Right kidney (tissue), 9 donors: ENCODE measurements around the gene MEGF6.

Experiments used
- DNase-seq: peaks from one replicate; pipeline ENCODE4 v3.0.0-alpha.2; 2016
- long read RNA-seq, 8 donors: transcript quantifications; one replicate each; lab custom pipeline, GENCODE V29; 2026

The MEGF6 gene, protein sequence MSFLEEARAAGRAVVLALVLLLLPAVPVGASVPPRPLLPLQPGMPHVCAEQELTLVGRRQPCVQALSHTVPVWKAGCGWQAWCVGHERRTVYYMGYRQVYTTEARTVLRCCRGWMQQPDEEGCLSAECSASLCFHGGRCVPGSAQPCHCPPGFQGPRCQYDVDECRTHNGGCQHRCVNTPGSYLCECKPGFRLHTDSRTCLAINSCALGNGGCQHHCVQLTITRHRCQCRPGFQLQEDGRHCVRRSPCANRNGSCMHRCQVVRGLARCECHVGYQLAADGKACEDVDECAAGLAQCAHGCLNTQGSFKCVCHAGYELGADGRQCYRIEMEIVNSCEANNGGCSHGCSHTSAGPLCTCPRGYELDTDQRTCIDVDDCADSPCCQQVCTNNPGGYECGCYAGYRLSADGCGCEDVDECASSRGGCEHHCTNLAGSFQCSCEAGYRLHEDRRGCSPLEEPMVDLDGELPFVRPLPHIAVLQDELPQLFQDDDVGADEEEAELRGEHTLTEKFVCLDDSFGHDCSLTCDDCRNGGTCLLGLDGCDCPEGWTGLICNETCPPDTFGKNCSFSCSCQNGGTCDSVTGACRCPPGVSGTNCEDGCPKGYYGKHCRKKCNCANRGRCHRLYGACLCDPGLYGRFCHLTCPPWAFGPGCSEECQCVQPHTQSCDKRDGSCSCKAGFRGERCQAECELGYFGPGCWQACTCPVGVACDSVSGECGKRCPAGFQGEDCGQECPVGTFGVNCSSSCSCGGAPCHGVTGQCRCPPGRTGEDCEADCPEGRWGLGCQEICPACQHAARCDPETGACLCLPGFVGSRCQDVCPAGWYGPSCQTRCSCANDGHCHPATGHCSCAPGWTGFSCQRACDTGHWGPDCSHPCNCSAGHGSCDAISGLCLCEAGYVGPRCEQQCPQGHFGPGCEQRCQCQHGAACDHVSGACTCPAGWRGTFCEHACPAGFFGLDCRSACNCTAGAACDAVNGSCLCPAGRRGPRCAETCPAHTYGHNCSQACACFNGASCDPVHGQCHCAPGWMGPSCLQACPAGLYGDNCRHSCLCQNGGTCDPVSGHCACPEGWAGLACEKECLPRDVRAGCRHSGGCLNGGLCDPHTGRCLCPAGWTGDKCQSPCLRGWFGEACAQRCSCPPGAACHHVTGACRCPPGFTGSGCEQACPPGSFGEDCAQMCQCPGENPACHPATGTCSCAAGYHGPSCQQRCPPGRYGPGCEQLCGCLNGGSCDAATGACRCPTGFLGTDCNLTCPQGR (N-terminal part only)
- long read RNA-seq, donor 1, result 0 reads
- long read RNA-seq, donor 2, partial matches to known transcripts, result 12 of 12 reads
- long read RNA-seq, donor 2, other reads (novel, unspliced or antisense), result 0 of 12 reads
- long read RNA-seq, donor 3, result 0 reads
- long read RNA-seq, donor 4, result 0 reads
- long read RNA-seq, donor 5, result 0 reads
- long read RNA-seq, donor 6, result 0 reads
- long read RNA-seq, donor 7, partial matches to known transcripts, result 5 of 47 reads
- long read RNA-seq, donor 7, other reads (novel, unspliced or antisense), result 41 of 47 reads
- long read RNA-seq, donor 8, result 0 reads

DNA sequence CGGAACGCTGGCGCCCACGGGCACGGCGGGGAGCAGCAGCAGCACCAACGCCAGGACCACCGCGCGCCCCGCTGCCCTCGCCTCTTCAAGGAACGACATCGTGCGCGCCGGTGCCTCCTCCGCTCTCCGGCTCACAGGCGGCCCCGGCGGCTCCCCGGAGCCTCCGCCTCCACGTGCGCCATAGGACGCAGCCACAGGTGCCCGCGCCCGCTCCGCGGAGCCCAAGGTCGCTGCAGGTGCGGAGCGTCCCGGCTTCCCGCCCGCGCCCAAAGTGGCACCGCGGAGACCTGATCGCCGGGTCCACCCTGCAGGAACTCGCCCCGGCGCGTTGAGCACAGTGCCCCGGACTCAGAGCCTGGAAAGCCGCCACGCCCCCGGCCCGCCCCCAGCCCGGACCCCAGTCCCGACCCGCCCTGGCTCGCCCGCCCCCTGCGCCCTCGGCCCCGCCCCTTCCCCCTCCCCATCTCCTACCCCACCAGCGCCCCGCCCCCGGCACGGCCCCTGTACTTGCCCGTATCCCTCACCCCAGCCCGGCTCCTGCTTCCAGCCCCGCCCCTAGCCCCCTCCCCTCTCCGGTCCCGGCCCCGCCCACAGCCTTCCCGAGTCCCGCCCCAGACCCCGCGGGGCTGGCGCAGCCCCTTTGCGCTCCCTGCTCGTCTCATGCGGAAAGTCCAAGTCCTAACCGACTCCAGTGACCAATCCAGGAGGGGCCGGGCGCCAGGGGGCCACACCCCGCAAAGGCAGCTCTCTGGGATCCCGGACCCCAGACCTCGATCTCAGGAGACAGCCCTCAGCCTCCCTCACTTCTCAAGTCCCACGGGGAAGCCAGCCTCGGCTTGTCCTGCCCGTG lies at the start of gene MEGF6:
Gene MEGF6, minus strand, starts transcription at position 339 of the 850 bp plus-strand sequence. Its CDS starts 240 bp downstream, at position 99.
- DNase-seq, result peak; percentile 90

DNA sequence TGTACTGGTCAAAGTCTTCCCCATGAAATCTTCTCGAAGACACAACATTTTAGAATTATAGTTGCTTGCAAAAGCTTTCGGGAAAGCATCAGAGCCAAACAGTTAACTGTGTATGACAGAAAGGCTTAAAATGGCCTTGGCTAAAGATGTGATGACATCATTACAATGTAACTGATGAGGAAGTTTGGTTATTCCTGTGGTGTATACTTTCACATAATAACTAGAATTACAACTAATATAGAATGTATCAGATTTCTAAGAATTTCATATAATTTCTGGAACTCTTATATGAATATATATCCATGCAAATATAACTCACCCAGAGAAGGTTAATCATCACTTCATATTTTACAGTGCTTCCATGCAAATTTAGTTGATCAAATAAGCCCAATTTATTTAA lies 49.4 kb upstream of the MEGF6 start:
- DNase-seq, result no peak

DNA sequence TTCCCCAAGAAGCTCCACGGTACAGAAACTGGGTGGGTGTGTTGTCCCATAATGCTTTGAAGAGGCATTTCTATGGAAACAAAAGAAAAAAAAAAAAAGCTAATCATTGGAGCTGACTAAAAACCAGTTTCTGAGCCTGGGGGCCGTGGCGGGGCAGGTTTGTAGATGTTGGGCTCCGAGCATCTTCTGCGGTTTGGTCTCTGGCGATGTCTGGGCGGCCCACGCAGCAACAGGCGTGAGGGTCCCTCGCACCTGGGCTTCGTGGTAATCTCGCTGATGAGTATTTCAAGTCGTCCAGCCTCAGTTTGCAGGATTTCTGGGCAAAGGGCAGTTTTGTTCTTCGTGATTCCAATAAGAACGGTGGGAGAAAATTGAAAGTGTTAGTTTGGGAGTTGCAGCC lies 47.8 kb upstream of the MEGF6 start:
- DNase-seq, result no peak

DNA sequence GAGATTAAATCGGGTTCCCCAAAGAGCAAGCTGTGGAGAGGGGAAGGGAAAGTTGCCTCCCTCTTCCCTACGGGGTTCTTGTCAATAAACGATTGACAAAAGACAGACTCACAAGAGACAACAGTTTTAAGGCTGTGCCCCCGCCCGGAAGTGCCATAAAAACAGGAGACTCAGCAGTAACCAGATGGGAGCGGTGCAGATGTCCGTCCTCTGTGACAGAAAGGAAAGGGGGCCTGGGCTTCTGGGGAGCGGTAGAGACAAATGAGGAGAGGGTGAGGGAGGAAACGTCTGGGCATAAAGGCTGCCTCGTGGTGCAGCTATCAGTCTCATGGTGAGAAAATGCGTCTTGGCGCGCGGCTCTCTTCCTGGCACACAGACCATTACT lies 46.9 kb upstream of the MEGF6 start:
- no peak for DNase-seq

DNA sequence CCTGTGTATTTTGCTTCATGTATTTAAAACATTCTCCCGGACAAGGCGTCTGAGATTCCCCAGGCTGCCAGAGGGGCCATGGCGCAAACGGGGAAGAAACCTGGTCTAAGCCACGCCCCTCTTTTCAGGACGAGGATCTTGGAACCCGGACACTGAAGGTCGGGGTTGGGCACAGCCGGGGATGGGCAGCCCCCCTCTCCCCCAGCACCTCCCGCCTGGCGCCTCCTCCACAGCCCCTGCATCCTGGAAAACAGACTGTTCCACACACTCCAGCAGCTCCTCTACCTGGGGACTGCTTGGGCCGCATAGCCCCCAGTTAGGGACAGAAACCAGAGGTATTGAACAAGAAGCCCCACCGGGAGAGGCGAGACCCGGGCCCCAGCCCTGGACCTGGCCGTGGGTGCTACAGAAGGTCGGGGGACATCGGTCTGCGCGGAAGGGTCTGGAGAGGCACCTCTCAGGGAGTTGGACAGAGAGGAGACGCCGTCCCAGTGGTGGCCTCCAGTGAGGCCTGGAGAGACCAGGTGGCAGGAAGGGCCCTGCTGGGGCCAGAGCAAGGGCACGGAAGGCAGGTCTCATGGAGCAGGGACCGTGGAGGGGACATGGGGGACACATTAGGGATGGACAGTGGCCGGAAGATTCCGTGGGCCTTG lies 46.4 kb upstream of the MEGF6 start:
- DNase-seq, result no peak

DNA sequence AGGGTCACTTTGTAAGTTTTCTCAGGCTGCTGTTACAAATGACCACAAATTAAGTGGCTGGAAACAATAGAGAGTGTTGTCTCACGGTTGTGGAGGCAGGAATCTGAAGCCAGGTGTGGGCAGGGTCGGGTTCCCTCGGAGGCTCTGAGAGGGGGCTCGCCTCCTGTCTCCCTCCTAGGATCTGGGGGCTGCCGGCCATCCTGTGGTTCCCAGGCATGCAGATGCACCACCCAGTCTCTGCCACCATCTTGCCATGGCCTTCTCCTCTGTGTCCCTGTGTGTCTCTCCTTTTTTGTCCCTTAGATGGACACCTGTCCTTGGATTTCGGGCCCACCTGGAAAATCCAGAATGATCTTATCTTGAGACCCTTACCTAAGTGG lies 45.8 kb upstream of the MEGF6 start:
- DNase-seq, result no peak

DNA sequence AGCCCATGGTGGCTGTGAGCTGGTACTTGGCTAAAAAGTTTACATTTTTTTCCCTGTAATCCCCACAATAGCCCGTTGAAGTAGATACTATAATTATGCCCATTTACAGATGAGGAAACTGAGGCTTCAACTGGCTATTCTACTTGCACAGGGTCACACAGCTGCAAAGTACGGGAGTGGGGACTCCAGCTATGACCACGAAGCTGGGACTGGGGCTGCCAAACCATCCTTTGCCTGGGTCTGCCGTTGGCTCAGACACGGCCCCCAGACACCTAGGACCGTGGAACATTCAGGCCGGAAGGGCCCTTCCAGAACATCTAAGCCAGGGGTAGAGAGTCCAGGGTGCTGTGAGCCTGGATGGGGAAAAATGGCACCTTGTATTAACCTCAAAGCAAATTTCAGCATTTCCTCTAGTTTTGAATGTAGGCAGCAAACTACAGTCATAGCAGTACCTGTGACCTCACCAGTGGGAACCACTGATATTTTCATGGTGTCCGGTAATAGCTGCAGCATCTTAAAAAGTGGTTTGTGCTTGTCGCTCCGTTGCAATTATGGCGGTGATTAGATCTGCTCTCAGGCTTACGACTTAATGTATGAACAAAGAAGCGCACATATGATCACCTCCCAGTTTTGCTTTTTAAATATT lies 45.3 kb upstream of the MEGF6 start:
- no peak for DNase-seq

DNA sequence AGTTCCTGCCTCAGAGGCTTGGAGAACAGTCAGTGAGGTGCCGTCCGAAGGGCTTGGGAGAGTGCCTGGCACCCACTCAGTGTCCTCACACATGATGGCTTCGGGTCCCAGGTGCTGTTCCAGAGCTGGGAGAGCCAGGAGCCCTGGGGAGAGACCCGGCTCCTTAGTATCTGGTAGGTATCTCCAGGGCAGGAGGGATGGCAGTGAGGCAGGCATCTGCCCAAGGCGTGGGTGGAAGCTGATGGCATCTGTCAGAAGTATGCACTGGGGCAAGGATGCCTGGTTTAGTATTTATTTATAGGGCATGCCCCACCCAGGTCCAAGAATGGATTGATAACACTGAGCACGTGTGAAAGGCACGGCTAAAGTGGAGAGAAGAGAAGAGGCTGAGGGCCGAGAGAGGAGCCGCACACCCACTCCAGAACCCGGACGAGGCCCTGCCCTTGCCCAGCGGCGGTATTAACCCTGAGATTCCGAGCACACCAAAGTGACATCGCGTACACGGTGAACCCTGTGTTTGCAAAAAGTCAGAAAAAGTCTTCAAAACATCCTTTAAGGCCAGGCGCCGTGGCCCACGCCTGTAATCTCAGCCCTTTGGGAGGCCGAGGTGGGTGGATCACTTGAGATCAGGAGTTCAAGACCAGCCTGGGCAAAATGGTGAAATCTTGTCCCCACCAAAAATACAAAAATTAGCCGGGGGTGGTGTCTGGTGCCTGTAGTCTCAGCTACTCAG lies 43.4 kb upstream of the MEGF6 start:
- DNase-seq, result no peak

DNA sequence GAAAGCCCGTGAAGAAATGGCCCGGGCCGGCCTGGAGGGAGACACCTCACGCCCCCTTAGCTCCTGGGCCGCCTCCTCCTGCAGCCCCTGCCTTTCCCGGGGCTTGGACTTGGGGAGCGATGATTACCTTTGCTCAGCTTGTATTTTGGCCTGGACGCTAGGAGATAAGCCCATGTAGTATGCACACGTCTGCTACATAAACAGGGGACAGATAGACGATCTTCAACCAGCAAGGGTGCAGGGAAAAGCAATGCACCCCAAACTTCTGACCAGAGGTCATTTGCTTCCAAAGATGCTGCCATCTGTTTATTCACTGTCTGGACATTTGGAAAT lies 41.9 kb upstream of the MEGF6 start:
- no peak for DNase-seq

DNA sequence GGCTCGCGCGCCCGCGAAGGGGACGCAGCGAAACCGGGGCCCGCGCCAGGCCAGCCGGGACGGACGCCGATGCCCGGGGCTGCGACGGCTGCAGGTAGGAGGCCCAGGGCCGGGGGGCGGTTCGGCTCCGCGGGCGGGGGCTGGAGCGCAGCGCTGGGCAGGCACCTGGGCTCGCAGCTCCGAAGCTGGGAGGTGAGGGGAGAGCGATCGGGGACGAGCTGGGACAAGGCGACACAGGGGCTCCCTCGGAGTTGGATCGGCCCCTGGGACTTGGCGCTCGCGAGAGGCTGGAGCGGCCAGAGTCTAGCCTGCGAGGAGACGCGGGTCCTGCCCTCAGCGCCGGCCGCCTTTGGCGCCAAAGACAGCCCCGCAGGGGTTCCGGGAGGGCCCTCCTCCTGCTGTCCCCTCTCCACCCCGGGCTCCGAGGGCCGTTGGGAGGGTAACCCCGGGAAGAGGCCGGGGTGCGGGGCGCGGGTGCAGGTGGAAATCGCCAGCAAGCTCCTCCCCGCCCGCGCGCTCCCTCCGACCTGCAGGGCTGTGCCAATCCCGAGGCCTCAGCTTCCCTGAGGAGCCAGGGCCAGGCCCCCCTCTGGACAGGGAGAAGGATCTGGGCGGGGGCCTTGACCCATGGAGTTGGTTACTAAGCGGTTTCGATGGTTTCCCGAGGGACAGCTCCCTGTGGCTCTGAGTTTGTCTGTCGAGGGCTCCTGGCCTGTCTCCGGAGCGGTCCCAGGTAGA lies 41.4 kb upstream of the MEGF6 start:
- DNase-seq, result peak; percentile 58

DNA sequence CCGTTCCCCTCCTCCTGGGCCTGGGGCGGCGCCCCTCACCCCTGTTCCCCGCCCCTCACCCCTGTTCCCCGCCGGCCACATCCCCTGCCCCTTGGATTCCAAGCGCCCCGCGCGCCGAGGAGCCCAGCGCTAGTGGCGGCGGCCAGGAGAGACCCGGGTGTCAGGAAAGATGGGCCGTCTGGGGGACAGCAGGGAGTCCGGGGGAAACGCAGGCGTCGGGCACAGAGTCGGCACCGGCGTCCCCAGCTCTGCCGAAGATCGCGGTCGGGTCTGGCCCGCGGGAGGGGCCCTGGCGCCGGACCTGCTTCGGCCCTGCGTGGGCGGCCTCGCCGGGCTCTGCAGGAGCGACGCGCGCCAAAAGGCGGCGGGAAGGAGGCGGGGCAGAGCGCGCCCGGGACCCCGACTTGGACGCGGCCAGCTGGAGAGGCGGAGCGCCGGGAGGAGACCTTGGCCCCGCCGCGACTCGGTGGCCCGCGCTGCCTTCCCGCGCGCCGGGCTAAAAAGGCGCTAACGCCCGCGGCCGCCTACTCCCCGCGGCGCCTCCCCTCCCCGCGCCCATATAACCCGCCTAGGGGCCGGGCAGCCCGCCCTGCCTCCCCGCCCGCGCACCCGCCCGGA lies 40.7 kb upstream of the MEGF6 start, which contains the start of gene TP73:
Gene TP73, plus strand, starts transcription at position 587 of the 618 bp plus-strand sequence. CDS start 29,850 bp downstream, outside the sequence.
- DNase-seq, result peak; percentile 63

DNA sequence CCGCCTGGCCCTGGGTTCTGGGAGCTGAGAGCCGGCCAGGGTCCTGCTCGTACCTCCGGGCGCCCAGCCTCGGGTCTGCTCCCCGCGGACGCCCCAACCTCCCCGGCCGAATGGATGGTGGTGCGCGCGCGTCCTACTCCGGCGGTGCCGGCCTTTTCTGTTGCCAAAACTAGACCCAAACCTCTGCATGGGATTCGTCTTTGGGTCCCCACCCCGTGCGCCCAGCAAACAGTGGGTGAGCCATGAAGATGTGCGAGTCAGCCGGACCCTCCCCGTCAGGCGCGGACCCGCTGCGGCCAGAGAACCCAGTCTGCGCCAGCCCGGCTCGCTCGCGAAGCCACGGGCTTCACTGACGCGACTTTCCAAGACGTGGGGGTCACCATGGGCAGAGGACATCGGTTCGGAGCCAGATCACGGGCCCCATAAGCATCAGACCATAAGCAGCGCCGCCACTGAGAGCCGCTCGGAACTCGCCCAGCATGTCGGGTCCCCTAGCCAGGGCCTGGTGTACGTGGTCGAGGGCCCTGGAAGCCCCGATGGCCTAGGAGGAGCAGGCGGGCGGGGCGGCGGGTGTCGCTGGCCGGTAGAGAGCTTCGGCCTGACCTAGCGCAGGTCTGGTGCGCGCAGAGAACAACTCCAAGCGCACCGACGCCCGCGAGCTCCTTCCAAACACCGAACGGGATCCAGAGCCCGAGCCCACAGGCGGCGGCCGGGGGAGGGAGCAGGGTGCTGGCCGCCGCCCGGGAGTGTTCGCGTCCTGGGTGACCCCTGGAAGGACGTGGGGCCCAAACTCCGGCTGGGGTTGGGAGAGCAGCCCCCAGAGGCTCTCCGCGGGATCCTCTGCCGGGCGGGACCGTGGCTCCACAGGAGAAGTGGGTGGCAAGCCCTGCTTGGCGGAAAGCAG lies 40.0 kb upstream of the MEGF6 start:
- peak; percentile 64 for DNase-seq

DNA sequence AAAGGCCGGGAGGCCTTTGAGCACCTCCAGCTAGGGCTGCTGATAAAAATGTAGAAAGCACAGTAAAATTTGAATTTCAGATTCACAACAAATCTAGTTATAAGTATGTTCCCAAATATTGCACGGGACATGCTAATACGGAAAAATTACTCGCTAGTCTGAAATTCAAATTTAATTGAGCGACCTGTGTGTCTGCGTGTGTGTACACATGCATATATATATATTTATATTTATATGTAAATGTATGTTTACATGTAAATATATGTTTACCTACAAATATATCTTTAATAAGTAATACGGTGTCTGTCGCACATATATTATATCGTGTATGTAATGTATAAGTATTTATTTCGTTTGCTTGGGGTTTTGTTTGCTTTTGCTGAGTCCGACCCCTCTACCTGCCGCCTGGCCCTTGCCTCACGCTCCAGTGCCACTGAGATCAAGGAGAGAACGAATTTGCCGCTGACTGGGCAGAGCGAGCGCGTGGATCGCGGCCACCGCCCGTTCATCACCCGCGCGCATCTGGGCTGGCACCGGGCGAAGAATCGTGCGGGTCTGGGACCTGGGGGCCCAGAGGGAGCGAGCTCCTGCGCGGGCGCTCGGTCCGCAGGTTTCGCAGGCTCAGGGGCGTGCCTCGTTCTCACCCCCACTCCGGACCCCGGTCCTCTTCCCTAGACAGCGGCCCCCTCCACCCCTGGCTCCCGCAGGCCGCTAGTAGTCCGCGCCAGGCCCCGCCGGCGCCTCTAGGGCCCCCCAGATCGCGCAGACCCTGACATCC lies 39.1 kb upstream of the MEGF6 start:
- DNase-seq, result no peak

DNA sequence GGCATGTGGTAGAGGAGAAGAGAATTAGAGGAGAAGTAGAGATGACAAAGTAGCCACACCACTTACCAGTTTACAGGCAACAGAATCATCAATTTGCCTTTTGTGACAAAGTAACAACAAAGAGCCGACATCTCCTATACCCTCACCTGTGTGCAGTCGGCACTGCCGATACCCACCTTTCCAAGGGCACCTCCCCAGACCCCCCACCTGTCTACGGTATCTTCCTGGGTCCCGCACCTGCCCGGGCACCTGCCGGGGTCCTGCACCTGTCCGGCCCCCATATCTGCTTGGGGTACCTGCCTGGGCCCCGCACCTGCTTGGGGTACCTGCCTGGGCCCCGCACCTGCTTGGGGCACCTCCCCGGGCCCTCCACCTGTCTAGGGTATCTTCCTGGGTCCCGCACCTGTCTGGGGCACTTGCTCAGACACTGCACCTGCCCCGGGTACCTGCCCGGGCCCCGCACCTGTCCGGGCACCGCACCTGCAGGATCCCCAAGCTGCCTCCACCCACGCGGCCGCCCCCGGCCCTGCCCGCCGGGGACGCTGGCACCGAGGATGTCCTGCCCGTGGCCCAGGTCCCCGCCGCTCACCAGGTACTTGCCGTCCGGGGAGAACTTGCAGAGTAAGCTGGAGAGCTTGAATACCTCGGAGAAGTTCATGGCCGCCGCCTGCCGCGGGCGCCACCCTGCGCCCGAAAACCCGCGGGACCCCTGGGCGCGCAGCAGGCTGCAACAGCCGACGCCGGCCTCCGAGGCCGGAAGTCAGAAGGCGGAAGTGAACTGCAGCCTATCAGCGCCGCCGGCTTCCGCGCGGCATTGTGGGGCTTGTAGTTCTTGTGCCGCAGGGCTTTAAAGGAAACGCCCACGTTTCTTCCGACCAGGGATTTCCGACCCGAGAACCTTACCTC lies 38.3 kb upstream of the MEGF6 start, which contains the start of gene WRAP73:
Gene WRAP73, minus strand, starts transcription at position 762 of the 906 bp plus-strand sequence. Its CDS starts 104 bp downstream, at position 658.
- DNase-seq, result peak; percentile 78

DNA sequence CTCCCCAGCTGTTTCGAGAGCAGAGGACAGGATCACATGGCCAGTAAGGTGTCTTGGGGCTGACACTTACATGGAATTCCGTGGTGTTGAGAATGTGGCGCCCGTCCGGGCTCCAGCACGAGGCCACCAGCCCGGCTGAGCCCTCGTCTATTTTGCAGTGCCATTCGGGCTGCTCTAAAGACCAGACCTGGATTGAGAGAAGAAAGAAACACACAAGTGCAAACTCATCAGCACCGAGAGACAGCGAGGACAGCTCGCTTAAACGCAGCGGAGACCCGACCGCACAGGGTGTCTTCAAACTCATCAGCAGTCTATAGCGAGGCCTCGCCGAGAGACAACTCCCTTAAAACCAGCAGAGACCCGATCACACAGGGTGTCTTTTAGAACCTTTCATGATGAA lies 35.3 kb upstream of the MEGF6 start:
- DNase-seq, result no peak
